ENCODE measurements around the gene JAKMIP1.

- TF ChIP-seq, protein P1, sequence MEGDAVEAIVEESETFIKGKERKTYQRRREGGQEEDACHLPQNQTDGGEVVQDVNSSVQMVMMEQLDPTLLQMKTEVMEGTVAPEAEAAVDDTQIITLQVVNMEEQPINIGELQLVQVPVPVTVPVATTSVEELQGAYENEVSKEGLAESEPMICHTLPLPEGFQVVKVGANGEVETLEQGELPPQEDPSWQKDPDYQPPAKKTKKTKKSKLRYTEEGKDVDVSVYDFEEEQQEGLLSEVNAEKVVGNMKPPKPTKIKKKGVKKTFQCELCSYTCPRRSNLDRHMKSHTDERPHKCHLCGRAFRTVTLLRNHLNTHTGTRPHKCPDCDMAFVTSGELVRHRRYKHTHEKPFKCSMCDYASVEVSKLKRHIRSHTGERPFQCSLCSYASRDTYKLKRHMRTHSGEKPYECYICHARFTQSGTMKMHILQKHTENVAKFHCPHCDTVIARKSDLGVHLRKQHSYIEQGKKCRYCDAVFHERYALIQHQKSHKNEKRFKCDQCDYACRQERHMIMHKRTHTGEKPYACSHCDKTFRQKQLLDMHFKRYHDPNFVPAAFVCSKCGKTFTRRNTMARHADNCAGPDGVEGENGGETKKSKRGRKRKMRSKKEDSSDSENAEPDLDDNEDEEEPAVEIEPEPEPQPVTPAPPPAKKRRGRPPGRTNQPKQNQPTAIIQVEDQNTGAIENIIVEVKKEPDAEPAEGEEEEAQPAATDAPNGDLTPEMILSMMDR (IDR thresholded peaks at IDR 0.05): no peak
- TF ChIP-seq EZH2 (IDR thresholded peaks at IDR 0.05; ENCODE audit: borderline replicate concordance, insufficient read depth, low read depth, low read length, poor library complexity, severe bottlenecking): no peak
Measured at GRCh38 chr4:6192245-6192644, 8.1 kb downstream of the JAKMIP1 start.
